ENCODE data around the gene SEMA5A.

DNA sequence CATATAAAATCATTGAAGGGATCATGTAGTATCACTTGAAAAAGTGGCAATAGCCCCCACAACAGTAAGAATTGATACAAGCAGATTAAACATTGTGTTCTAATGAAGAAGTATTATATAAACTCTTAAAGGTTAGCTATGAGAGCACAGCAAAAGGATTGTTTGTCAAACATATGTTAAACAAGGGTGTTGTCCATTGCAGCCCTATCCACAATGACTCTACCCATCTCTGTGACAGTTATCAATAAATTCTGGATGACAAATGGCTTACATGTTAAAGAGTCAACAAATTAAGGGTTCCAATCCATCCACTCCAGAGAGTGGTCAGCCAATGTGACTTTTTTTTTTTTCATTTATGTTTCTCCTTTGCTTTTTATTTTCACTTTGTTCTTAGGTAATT lies 238.7 kb downstream of the SEMA5A start:
- TF ChIP-seq, protein P1, sequence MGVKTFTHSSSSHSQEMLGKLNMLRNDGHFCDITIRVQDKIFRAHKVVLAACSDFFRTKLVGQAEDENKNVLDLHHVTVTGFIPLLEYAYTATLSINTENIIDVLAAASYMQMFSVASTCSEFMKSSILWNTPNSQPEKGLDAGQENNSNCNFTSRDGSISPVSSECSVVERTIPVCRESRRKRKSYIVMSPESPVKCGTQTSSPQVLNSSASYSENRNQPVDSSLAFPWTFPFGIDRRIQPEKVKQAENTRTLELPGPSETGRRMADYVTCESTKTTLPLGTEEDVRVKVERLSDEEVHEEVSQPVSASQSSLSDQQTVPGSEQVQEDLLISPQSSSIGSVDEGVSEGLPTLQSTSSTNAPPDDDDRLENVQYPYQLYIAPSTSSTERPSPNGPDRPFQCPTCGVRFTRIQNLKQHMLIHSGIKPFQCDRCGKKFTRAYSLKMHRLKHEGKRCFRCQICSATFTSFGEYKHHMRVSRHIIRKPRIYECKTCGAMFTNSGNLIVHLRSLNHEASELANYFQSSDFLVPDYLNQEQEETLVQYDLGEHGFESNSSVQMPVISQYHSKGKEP (tag by site-specific recombination; IDR thresholded peaks at IDR 0.05) = no peak
- TF ChIP-seq, protein P2, sequence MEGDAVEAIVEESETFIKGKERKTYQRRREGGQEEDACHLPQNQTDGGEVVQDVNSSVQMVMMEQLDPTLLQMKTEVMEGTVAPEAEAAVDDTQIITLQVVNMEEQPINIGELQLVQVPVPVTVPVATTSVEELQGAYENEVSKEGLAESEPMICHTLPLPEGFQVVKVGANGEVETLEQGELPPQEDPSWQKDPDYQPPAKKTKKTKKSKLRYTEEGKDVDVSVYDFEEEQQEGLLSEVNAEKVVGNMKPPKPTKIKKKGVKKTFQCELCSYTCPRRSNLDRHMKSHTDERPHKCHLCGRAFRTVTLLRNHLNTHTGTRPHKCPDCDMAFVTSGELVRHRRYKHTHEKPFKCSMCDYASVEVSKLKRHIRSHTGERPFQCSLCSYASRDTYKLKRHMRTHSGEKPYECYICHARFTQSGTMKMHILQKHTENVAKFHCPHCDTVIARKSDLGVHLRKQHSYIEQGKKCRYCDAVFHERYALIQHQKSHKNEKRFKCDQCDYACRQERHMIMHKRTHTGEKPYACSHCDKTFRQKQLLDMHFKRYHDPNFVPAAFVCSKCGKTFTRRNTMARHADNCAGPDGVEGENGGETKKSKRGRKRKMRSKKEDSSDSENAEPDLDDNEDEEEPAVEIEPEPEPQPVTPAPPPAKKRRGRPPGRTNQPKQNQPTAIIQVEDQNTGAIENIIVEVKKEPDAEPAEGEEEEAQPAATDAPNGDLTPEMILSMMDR (tag by site-specific recombination; IDR thresholded peaks at IDR 0.05) = no peak
- TF ChIP-seq ZNF561 (tag by site-specific recombination; IDR thresholded peaks at IDR 0.05; ENCODE audit: borderline replicate concordance) (no peak), SP7 (tag by site-specific recombination; IDR thresholded peaks at IDR 0.05) (no peak), ZNF747 (tag by site-specific recombination; IDR thresholded peaks at IDR 0.05) (no peak), SP2 (tag by site-specific recombination; IDR thresholded peaks at IDR 0.05) (no peak)
- TF ChIP-seq, protein P3, sequence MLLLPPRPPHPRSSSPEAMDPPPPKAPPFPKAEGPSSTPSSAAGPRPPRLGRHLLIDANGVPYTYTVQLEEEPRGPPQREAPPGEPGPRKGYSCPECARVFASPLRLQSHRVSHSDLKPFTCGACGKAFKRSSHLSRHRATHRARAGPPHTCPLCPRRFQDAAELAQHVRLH (tag by site-specific recombination; IDR thresholded peaks at IDR 0.05) = no peak
- TF ChIP-seq, protein P4, sequence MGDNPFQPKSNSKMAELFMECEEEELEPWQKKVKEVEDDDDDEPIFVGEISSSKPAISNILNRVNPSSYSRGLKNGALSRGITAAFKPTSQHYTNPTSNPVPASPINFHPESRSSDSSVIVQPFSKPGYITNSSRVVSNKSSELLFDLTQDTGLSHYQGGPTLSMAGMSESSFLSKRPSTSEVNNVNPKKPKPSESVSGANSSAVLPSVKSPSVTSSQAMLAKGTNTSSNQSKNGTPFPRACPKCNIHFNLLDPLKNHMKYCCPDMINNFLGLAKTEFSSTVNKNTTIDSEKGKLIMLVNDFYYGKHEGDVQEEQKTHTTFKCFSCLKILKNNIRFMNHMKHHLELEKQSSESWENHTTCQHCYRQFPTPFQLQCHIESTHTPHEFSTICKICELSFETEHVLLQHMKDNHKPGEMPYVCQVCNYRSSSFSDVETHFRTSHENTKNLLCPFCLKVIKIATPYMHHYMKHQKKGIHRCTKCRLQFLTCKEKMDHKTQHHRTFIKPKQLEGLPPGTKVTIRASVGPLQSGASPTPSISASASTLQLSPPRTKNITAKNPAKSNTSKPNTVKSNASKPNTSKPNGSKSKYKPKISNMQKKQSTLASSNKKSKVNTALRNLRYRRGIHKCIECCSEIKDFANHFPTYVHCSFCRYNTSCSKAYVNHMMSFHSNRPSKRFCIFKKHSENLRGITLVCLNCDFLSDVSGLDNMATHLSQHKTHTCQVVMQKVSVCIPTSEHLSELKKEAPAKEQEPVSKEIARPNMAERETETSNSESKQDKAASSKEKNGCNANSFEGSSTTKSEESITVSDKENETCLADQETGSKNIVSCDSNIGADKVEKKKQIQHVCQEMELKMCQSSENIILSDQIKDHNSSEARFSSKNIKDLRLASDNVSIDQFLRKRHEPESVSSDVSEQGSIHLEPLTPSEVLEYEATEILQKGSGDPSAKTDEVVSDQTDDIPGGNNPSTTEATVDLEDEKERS (tag by site-specific recombination; IDR thresholded peaks at IDR 0.05) = no peak
